C4-2B (cell line): ENCODE measurements around the gene OTOGL.

Experiments
- ZFX ChIP-seq: fragments of 450-650 bp; IDR thresholded peaks from 2 replicates; pipeline ENCODE4 v1.6.1; 2017
- TF ChIP-seq, protein P1 (sequence below): fragments of 450-650 bp; conservative IDR thresholded peaks from 2 replicates; pipeline ENCODE4 v1.5.1; 2017; ENCODE audit warnings: mild to moderate bottlenecking

DNA sequence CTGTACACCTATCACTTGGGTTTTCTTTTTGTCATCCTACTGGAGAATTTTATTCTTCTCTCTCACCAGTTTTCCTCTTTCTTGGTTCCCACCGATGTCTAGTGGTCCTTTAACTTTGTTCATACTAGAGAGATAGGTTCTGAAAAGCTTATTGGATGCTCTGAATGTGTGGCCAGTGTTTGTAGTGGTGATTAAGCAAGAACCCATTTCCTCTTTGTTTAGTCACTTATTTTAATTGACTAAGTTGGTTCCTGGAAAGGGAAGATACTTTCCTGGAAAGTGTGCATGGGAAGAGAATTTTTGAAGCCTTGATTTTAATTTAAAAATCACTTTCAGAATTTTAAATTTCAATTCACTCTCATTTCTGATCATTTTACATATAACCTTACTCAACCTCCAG lies 127.2 kb downstream of the OTOGL start:
- TF ChIP-seq, protein P1, sequence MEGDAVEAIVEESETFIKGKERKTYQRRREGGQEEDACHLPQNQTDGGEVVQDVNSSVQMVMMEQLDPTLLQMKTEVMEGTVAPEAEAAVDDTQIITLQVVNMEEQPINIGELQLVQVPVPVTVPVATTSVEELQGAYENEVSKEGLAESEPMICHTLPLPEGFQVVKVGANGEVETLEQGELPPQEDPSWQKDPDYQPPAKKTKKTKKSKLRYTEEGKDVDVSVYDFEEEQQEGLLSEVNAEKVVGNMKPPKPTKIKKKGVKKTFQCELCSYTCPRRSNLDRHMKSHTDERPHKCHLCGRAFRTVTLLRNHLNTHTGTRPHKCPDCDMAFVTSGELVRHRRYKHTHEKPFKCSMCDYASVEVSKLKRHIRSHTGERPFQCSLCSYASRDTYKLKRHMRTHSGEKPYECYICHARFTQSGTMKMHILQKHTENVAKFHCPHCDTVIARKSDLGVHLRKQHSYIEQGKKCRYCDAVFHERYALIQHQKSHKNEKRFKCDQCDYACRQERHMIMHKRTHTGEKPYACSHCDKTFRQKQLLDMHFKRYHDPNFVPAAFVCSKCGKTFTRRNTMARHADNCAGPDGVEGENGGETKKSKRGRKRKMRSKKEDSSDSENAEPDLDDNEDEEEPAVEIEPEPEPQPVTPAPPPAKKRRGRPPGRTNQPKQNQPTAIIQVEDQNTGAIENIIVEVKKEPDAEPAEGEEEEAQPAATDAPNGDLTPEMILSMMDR: no peak
- TF ChIP-seq ZFX: no peak
